ENCODE measurements around the gene TSPAN9. TPM values are rescaled to one million over a fixed set of nuclear protein-coding genes. Genes with fewer than 3 reads are reported as not detected.

Gene TSPAN9
- total and polyA plus RNA-seq, 10 of the 15 experiments (the other 5 are each of a cell fraction or from before 2014, with no cell fraction given), result 0.03 to 1.0 (median 0.12) TPM; not detected in 5

DNA sequence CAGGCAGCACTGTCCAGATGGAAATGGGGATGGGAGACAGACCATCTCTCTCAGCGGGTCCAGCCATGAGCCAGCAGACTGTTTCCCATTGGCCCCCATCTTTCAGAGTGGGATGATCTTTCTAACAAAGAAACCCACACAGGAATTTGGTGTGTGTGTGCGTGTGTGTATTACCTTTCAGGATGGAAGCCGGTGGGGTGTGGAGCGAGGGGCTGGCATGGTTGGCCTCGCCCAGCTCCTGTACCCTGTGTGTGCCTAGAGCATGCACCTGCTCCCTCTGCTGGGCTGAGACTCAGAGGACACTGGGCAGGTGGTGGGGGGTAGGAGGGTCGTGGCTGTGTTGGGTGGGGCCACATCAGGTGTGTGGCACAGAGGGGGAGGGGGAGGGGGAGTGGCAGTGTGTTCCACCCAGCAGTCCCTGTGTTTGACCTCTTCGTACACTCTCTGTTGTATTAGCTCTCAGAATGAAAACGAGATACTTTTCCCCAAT is 33.0 kb upstream of the TSPAN9 start:
- H3K36me3 ChIP-seq (ENCODE audit: control insufficient read depth in 2 of 2, insufficient read depth in 2 of 2, low read length in 1 of 2), result no peaks in the 10 kb centered on the region
- H2AFZ ChIP-seq (ENCODE audit: control insufficient read depth, low read depth, low read length), result no peak overlapping the region
- H3K4me3 ChIP-seq, result no peak overlapping the region
- no peak overlapping the region for H3K4me2 ChIP-seq (ENCODE audit: control insufficient read depth, insufficient read depth)
- no peak overlapping the region for H3K9ac ChIP-seq (ENCODE audit: control insufficient read depth, insufficient read depth, low read length)
- 38% methylated on average over 6 of the region's 8 CpGs for WGBS (ENCODE audit: insufficient coverage, insufficient replicate concordance, low lambda C conversion rate, missing lambda C conversion rate)
- ChIA-PET SMC1A (ENCODE audit: uncharacterized antibody, unreplicated experiment) (no interaction called here), POLR2A (no interaction called here), RAD21 (ENCODE audit: unreplicated experiment) (no interaction called here), CTCF (no interaction called here)
- no peaks in the 10 kb centered on the region for H3K4me1 ChIP-seq (ENCODE audit: control insufficient read depth, insufficient read depth, low read length)
- TF ChIP-seq FOS (IDR thresholded peaks at IDR 0.05; ENCODE audit: borderline replicate concordance, extremely low read depth, insufficient read length), result no peak
- TF ChIP-seq, protein P1, sequence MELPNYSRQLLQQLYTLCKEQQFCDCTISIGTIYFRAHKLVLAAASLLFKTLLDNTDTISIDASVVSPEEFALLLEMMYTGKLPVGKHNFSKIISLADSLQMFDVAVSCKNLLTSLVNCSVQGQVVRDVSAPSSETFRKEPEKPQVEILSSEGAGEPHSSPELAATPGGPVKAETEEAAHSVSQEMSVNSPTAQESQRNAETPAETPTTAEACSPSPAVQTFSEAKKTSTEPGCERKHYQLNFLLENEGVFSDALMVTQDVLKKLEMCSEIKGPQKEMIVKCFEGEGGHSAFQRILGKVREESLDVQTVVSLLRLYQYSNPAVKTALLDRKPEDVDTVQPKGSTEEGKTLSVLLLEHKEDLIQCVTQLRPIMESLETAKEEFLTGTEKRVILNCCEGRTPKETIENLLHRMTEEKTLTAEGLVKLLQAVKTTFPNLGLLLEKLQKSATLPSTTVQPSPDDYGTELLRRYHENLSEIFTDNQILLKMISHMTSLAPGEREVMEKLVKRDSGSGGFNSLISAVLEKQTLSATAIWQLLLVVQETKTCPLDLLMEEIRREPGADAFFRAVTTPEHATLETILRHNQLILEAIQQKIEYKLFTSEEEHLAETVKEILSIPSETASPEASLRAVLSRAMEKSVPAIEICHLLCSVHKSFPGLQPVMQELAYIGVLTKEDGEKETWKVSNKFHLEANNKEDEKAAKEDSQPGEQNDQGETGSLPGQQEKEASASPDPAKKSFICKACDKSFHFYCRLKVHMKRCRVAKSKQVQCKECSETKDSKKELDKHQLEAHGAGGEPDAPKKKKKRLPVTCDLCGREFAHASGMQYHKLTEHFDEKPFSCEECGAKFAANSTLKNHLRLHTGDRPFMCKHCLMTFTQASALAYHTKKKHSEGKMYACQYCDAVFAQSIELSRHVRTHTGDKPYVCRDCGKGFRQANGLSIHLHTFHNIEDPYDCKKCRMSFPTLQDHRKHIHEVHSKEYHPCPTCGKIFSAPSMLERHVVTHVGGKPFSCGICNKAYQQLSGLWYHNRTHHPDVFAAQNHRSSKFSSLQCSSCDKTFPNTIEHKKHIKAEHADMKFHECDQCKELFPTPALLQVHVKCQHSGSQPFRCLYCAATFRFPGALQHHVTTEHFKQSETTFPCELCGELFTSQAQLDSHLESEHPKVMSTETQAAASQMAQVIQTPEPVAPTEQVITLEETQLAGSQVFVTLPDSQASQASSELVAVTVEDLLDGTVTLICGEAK (IDR thresholded peaks at IDR 0.05; ENCODE audit: borderline replicate concordance), result no peak
- no peak for TF ChIP-seq ETV6 (conservative IDR thresholded peaks at IDR 0.05 in 1 of 2, IDR thresholded peaks at IDR 0.05 in 1 of 2; ENCODE audit: borderline replicate concordance in 1 of 2, low read depth in 1 of 2)
- TF ChIP-seq, protein P2, sequence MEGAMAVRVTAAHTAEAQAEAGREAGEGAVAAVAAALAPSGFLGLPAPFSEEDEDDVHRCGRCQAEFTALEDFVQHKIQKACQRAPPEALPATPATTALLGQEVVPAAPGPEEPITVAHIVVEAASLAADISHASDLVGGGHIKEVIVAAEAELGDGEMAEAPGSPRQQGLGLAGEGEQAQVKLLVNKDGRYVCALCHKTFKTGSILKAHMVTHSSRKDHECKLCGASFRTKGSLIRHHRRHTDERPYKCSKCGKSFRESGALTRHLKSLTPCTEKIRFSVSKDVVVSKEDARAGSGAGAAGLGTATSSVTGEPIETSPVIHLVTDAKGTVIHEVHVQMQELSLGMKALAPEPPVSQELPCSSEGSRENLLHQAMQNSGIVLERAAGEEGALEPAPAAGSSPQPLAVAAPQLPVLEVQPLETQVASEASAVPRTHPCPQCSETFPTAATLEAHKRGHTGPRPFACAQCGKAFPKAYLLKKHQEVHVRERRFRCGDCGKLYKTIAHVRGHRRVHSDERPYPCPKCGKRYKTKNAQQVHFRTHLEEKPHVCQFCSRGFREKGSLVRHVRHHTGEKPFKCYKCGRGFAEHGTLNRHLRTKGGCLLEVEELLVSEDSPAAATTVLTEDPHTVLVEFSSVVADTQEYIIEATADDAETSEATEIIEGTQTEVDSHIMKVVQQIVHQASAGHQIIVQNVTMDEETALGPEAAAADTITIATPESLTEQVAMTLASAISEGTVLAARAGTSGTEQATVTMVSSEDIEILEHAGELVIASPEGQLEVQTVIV (IDR thresholded peaks at IDR 0.05; ENCODE audit: borderline replicate concordance, partially characterized antibody), result no peak
- peaks cover 0 to 2% of the 10 kb centered on the region in 2 experiments; a peak in 1 of 4 replicates for H3K27me3 ChIP-seq (replicated peaks in 1 of 2; ENCODE audit: control insufficient read depth in 2 of 2, insufficient read depth in 2 of 2, low read length in 1 of 2)
- no peaks in the 10 kb centered on the region for H3K79me2 ChIP-seq (ENCODE audit: control insufficient read depth, insufficient read depth, low read length)
- no peak for ATAC-seq
- intact Hi-C loops (cut with micrococcal nuclease; ENCODE audit: unreplicated experiment), result no loop called here
- in situ Hi-C loops (cut with MboI), result no loop called here
- H4K20me1 ChIP-seq (ENCODE audit: control insufficient read depth, insufficient read depth), result no peaks in the 10 kb centered on the region
- FAIRE-seq, result no peak
- DNase-seq (ENCODE audit: low read depth, low spot score), result no peak
- no peak overlapping the region for H3K27ac ChIP-seq (ENCODE audit: control insufficient read depth, insufficient read depth)
- no peaks in the 10 kb centered on the region for H3K9me3 ChIP-seq (replicated peaks; ENCODE audit: control insufficient read depth, insufficient read depth, low read length)
- BruUV-seq (replicated peaks), result no TSS peak
